Heart left ventricle (tissue), 16 donors: Measurements from ENCODE around the gene BLMH. TPM values are rescaled to one million over a fixed set of nuclear protein-coding genes. Genes with fewer than 3 reads are reported as not detected.
"Not testable (repeated sequence)": the region's sequence is repeated elsewhere in the genome, so short reads cannot be mapped to it uniquely, and the experiment has no call there.

Experiments used
- ATAC-seq, 4 donors: fragments of 200-7000 bp; cut with Tn5 transposase; one replicate each; pipeline ENCODE4 v1.9.1; 2020 to 2022; ENCODE audit warnings: moderate library complexity in 4 of 4, mild to moderate bottlenecking in 3 of 4, moderate number of reproducible peaks in 1 of 4
- DNase-seq, 5 donors: peaks; one replicate each; pipeline ENCODE4 v3.0.0-alpha.2; 2020
- H3K27ac ChIP-seq, 12 donors: fragments of 200-600 bp; sonication (generic) in 4 of 12; one replicate each; pipeline versions ENCODE4 v1.5.0 to v1.8.0; 2016 to 2022; ENCODE audit warnings: mild to moderate bottlenecking in 2 of 12
- H3K27me3 ChIP-seq, 9 donors: fragments of 200-600 bp; sonication (generic) in 2 of 9; one replicate each; pipeline versions ENCODE4 v1.5.1 to v1.8.0; 2016 to 2022; ENCODE audit warnings: mild to moderate bottlenecking in 3 of 9
- H3K36me3 ChIP-seq, 9 donors: fragments of 200-600 bp; sonication (generic) in 2 of 9; one replicate each; pipeline versions ENCODE4 v1.5.0 to v1.8.0; 2018 to 2022; ENCODE audit warnings: mild to moderate bottlenecking in 2 of 9
- H3K4me1 ChIP-seq, 12 donors: fragments of 200-600 bp; sonication (generic) in 4 of 12; one replicate each; pipeline versions ENCODE4 v1.5.0 to v1.8.0; 2016 to 2022; ENCODE audit warnings: mild to moderate bottlenecking in 3 of 12
- H3K4me3 ChIP-seq, 12 donors: fragments of 200-600 bp; sonication (generic) in 4 of 12; one replicate each; pipeline versions ENCODE4 v1.5.0 to v1.8.0; 2017 to 2022; ENCODE audit warnings: mild to moderate bottlenecking in 9 of 12, moderate library complexity in 4 of 12
- H3K9me3 ChIP-seq, 12 donors: fragments of 200-600 bp; sonication (generic) in 4 of 12; one replicate each; pipeline versions ENCODE4 v1.5.0 to v1.8.0; 2016 to 2022; ENCODE audit warnings: mild to moderate bottlenecking in 1 of 12
- CTCF ChIP-seq, 12 donors: fragments of 200-600 bp; sonication (generic) in 4 of 12; IDR thresholded peaks; one replicate each; pipeline versions ENCODE4 v1.5.0 to v1.8.0; 2018 to 2022; ENCODE audit warnings: antibody characterized with exemption in 12 of 12, mild to moderate bottlenecking in 5 of 12
- POLR2A ChIP-seq, 2 donors: fragments of 450-650 bp; IDR thresholded peaks; one replicate each; pipeline ENCODE4 v1.6.1; 2017; ENCODE audit warnings: antibody characterized with exemption in 2 of 2, mild to moderate bottlenecking in 2 of 2, moderate library complexity in 2 of 2
- whole genome bisulfite sequencing, 4 donors: extraction: QIAGEN DNeasy Blood & Tissue Kit in 2 of 4; methylation state at CpG; one replicate each; pipeline versions ENCODE4 v1.1.5 to v1.1.7; 2013 to 2018; 5-methylcytosine and 5-hydroxymethylcytosine counted together
- intact Hi-C, 10 donors: fragments of 100-400 bp; cut with DNase I; formaldehyde crosslinking; loops; one replicate each; pipeline versions ENCODE4 v1.11.1 to v1.14.2; 2022
- polyA plus RNA-seq, 2 donors: library from polyadenylated mRNA; stranded (reverse); fragments of 200-250 nt; gene quantifications; one replicate each; pipeline ENCODE4 v1.2.3, GENCODE V29; 2013
- total RNA-seq, 9 donors: library from RNA; depleted of rRNA in 2 of 9; stranded (reverse); fragments of >200 nt in 2 of 9; fragmentation: NEBNext Ultra II Directional in 3 of 9; extraction: Animal tissue kit (Norgen Biotek cat#: 25700) in 3 of 9; gene quantifications; one replicate each; pipeline versions ENCODE4 v1.1.0 to v1.2.4, GENCODE V29; 2016 to 2023
- donor health status: ischemic (EF 13 %, LVEDD 7.1; RV severe dilation, severe dysfunction).
- donor health status: healthy with polysubstance abuse.
- donor health status: DM: no; HTN: yes; CAD: no.
- donor health status: DM: no; HTN: no; CAD: no.
- donor health status: ischemic (EF 25% LVEDD 6.9; RV normal size, moderate dysfunction).
- donor health status: ischemic (EF 25% LVEDD 5.7; RV mildly dilated, moderate dysfunction).
- donor health status: healthy.
- donor health status: DM: yes; HTN: yes; CAD: no.
- donor health status: ischemic (EF 35%, LVEDD 5.7; RV mildly dilated, moderate dysfunction).
- donor health status: nonischemic (EF 11% LVEDD 7.7; RV severe dilation, severe dysfunction).
- donor health status: DM: yes; HTN: yes; CAD: no.
- donor health status: PGD.
- donor health status: ischemic (EF 29% LVEDD 5.4; RV normal size, mild dysfunction).
- donor health status: nonischemic (EF 23%, LVEDD 6.1; RV moderate dilation, normal function).

BLMH gene
- total and polyA plus RNA-seq, 11 donors: 5.3 to 26.2 (median 15.4) TPM

GRCh38 chr17:30207655-30208054, 84.1 kb downstream of the BLMH start:
- Histone ChIP-seq H3K36me3 (no peaks in the 10 kb centered on the region), H3K27me3 (peaks cover 0 to 6% (median 0%) of the 10 kb centered on the region in 9 donors), H3K4me3 (no peak overlapping the region), H3K4me1 (no peaks in the 10 kb centered on the region), H3K9me3 (no peaks in the 10 kb centered on the region), H3K27ac (no peak overlapping the region)
- ATAC-seq: no peak
- 55 to 65% (median 56%) methylated on average over 9 of the region's 9 CpGs for WGBS, 4 donors
- intact Hi-C loops: no loop called here
- no peak for DNase-seq
- TF ChIP-seq POLR2A (IDR thresholded peaks at IDR 0.05) (no peak), CTCF (IDR thresholded peaks at IDR 0.05) (no peak)

- Histone ChIP-seq H3K9me3 (no peaks in the 10 kb centered on the region), H3K4me3 (no peak overlapping the region), H3K27ac (no peak overlapping the region), H3K27me3 (peaks cover 0 to 6% (median 0%) of the 10 kb centered on the region in 9 donors), H3K36me3 (no peaks in the 10 kb centered on the region), H3K4me1 (no peaks in the 10 kb centered on the region)
- no peak for DNase-seq
- no peak for ATAC-seq
- WGBS, 4 donors: 73 to 84% (median 78%) methylated on average over 6 of the region's 6 CpGs
- TF ChIP-seq POLR2A (IDR thresholded peaks at IDR 0.05) (no peak), CTCF (IDR thresholded peaks at IDR 0.05) (no peak)
- intact Hi-C loops: no loop called here
These were observed 88.2 kb downstream of the BLMH start for GRCh38 chr17:30203471-30203981.

- H3K36me3 ChIP-seq, DNase-seq, intact Hi-C loops, H3K4me1 ChIP-seq, H3K27me3 ChIP-seq, H3K4me3 ChIP-seq, H3K9me3 ChIP-seq, H3K27ac ChIP-seq, ATAC-seq: not testable (repeated sequence)
- WGBS, 4 donors: 83 to 93% (median 88%) methylated on average over 8 to 9 of the region's 9 CpGs
These were observed 91.1 kb downstream of the BLMH start for GRCh38 chr17:30200656-30201055.

GRCh38 chr17:30200106-30200505, 91.6 kb downstream of the BLMH start:
- no peak for DNase-seq
- Histone ChIP-seq H3K9me3 (no peaks in the 10 kb centered on the region), H3K4me3 (no peak overlapping the region), H3K4me1 (no peaks in the 10 kb centered on the region), H3K36me3 (no peaks in the 10 kb centered on the region), H3K27ac (no peak overlapping the region), H3K27me3 (no peaks in the 10 kb centered on the region)
- 64 to 74% (median 71%) methylated on average over 10 of the region's 10 CpGs for WGBS, 4 donors
- no peak for ATAC-seq
- intact Hi-C loops: no loop called here
- TF ChIP-seq CTCF (IDR thresholded peaks at IDR 0.05): no peak
- TF ChIP-seq POLR2A (IDR thresholded peaks at IDR 0.05): no peak

- intact Hi-C loops: loop anchor here in 1 of 10 donors (10.0 kb wide), 1 partner anchor 55 kb away; no protein-coding TSS in a partner anchor
- H3K27me3 ChIP-seq: no peaks in the 10 kb centered on the region
- no peaks in the 10 kb centered on the region for H3K4me1 ChIP-seq
- ATAC-seq: no peak
- H3K9me3 ChIP-seq: no peaks in the 10 kb centered on the region
- 81 to 90% (median 87%) methylated on average over 5 of the region's 5 CpGs for WGBS, 4 donors
- no peak for TF ChIP-seq CTCF (IDR thresholded peaks at IDR 0.05)
- TF ChIP-seq POLR2A (IDR thresholded peaks at IDR 0.05): no peak
- no peak overlapping the region for H3K27ac ChIP-seq
- DNase-seq: no peak
- no peaks in the 10 kb centered on the region for H3K36me3 ChIP-seq
- H3K4me3 ChIP-seq: no peak overlapping the region
These were observed 92.1 kb downstream of the BLMH start for GRCh38 chr17:30199600-30199999.
